Stimulated activated CD4-positive, alpha-beta T cell treated with anti-CD3 and anti-CD28 coated beads, TNF-alpha, amount 100 ng/mL, for 1 hour (primary cell): ENCODE results near the gene KNL1.
"Not testable (repeated sequence)": the region's sequence is repeated elsewhere in the genome, so short reads cannot be mapped to it uniquely, and the experiment has no call there.

Experiments used
- DNase-seq, 3 donors: peaks; one replicate each; pipeline ENCODE4 v3.0.0-alpha.2; 2020; ENCODE audit warnings: low read depth in 3 of 3, low spot score in 1 of 3

KNL1 gene, protein sequence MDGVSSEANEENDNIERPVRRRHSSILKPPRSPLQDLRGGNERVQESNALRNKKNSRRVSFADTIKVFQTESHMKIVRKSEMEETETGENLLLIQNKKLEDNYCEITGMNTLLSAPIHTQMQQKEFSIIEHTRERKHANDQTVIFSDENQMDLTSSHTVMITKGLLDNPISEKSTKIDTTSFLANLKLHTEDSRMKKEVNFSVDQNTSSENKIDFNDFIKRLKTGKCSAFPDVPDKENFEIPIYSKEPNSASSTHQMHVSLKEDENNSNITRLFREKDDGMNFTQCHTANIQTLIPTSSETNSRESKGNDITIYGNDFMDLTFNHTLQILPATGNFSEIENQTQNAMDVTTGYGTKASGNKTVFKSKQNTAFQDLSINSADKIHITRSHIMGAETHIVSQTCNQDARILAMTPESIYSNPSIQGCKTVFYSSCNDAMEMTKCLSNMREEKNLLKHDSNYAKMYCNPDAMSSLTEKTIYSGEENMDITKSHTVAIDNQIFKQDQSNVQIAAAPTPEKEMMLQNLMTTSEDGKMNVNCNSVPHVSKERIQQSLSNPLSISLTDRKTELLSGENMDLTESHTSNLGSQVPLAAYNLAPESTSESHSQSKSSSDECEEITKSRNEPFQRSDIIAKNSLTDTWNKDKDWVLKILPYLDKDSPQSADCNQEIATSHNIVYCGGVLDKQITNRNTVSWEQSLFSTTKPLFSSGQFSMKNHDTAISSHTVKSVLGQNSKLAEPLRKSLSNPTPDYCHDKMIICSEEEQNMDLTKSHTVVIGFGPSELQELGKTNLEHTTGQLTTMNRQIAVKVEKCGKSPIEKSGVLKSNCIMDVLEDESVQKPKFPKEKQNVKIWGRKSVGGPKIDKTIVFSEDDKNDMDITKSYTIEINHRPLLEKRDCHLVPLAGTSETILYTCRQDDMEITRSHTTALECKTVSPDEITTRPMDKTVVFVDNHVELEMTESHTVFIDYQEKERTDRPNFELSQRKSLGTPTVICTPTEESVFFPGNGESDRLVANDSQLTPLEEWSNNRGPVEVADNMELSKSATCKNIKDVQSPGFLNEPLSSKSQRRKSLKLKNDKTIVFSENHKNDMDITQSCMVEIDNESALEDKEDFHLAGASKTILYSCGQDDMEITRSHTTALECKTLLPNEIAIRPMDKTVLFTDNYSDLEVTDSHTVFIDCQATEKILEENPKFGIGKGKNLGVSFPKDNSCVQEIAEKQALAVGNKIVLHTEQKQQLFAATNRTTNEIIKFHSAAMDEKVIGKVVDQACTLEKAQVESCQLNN (N-terminal part only)

DNA sequence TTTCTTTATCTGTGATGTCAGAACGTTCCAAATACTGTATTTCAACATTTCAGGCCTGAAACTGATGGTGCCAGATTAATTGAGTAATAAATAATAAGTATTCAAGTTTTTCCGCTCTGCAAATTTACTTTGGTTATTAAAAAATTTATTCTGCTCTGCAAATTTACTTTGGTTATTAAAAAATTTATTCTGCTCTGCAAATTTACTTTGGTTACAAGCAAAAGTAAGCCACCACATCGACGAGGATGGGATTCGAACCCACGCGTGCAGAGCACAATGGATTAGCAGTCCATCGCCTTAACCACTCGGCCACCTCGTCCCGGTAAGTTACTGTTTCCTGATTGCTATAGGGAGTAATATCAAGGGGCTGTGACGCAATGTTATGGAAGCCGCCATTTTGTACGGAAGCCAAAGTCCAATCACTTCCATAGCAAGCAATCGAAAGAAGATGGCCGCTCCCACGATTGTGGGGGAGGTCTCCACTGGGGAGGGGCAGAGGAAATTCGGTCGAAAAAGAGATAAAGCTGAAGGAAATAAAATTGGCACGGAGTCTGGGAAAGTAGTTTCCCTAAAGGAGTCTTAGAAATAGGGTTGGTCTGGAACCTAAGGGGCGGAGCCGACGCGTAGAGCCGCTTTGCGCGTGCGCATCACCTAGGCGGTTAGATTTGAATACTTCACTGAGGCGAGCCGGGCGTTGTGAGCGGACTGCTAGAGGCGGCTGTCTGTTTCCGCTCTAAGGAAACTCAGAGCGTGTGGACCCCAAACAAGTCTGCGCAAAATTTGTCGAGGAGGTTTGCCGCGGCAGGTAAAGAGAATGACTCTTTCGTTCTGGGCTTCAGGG is at the start of gene KNL1:
Gene KNL1, plus strand, starts transcription at position 662 of the 841 bp plus-strand sequence. CDS start 8,683 bp downstream, outside the sequence.
- peak; percentile 63 to 78 (median 75) for DNase-seq

DNA sequence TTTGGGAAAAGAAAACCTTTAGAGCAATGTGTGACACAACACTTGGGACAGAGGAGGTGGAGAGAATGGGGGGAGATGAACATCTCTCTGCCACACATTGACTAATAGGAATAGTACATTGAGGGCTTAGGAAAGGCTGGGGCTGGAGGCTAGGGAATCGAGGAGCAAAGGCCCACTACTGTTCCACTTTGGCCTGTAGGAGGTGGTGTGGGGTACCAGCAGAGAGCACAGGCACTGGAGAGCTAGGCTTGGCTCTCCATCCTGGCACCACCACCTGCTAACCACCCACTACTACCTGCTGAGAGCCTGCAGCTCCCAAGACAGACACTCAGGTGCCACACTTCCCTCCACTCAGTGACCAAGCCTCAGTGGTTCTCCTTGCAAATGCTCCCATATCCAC is 48.6 kb upstream of the KNL1 start:
- DNase-seq: no peak

DNA sequence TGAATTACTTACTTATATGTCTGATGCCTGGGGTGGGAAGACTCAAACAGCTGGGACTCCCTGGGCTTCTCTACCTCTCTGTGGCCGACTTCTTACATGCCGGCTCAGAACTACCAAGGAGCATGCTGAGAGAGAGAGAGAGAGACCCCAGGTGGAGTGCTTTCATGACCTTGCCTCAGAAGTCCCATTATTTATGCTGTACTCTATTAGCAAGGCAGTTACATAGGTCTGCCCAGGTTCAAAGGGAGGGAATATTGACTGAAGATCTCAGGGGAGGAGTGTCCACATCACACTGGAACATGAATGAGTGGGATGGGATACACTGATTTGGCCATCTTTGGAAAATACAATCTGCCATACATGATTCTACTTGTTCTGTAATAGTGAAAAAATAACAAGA is 45.4 kb upstream of the KNL1 start:
- DNase-seq: no peak

DNA sequence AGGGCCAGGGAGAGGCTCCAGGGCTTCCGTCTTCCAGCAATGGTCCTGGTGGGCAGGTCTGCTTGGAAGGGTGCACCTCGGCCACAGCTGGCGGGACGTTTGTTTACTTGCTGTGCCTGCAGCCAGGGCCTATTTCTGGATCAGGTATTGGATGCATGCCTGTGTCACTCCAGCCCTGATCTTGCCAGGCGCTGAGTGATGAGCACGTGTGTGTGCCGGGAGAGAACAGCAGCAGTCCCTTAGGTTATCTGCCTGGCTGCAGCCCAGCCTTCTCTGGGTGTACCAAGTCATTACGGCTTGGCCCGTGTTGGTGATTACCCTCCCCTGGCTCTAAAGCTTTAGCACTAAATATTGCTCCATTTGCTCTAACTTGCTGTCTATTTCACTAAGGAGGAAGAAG is 44.2 kb upstream of the KNL1 start:
- no peak for DNase-seq

DNA sequence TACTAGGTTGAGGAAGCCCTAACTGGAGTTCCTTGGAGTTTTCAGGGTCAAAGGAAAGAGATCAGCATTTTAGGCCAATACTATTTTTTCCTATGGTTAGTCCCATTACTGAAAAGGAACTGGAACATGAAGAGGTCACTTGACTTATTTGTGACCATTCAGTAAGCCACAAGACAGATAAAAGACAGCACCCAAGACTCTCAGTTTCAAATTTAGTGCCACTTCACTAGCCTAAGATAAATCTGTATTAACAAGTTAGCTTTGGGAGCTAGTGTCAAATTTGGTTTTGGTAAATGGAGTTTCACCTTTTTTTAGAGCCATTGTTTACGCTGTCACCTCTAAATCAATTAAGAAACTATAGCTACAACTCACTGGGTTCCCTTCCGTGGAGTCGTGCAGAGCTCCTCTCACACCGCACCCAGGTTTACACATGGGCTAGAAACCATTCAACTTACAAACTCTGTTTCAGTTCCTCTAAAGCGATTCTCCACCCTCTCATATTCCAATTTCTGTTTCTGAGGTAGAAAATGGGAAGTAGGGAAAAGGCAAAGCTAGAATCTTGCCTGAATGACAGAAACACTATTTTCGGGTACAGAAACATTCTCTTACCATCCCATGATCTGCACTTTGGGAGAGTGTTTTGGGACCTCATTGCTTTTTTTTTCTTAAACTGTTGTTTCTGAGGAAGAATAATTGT is 43.6 kb upstream of the KNL1 start:
- no peak for DNase-seq

DNA sequence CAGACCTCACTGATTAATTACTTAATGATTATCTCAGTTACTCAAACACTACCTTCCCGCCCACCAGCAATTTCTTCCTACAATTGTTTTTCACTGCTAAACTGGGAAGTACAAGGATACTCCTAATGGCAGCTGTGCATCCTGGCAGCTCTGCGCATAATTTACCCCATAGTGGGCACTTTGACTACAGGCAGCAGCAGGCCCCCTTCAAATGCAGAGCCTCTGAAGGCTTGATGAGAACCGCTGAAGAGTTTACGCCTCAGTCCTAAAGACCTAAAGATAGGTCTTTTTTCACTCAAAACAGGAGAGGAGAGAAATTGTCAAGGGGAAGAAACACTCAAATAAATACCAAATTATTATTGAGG is 39.9 kb upstream of the KNL1 start:
- DNase-seq: no peak

DNA sequence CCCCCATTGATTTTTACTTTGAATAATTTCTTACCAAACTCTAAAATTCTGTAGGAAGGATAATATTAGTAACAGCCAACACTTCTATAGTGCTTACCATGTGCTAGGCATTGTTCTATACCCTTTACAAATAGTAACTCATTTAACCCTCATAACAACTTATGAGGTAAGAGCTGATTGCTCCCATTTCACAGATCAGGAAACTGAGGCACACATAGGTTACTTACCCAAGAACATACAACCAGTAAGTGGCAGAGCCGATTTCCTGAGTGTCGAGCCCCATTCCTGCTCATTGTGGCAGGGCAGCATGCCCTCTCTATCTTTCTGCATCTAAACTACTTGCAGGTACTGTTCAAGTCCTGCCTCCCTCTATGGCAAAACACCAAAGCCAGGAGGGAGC is 38.2 kb upstream of the KNL1 start:
- DNase-seq: no peak

DNA sequence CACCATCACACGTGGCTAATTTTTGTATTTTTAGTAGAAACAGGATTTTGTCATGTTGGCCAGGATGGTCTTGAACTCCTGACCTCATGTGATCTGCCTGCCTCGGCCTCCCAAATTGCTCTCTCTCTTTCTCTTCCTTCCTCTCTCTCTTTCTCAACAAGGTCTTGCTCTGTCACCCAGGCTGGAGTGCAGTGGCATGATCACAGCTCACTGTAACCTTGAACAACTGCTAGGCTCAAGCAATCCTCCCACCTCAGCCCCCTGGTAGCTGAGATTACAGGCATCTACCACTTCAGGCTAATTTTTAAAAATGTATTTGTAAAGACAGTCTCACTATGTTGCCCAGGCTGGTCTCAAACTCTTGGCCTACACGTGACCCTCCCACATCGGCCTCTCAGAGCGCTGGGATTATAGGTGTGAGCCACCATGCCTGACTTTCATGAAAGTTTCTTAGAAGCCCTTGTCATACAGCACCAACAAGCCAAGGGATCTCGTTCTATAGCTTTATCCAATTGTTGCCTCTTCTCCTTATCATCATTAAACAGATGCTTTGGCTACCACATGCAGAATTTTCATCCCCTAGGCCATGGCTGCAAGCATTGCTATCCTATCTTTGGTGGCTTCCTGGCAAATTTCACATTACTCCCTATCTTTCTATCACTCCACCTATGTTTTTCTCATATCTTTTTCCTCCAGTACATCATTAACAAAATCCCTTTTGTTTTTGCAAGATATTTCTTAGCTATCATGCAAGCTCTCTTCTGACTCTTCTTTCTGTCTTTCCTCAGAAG is 34.9 kb upstream of the KNL1 start:
- no peak for DNase-seq

DNA sequence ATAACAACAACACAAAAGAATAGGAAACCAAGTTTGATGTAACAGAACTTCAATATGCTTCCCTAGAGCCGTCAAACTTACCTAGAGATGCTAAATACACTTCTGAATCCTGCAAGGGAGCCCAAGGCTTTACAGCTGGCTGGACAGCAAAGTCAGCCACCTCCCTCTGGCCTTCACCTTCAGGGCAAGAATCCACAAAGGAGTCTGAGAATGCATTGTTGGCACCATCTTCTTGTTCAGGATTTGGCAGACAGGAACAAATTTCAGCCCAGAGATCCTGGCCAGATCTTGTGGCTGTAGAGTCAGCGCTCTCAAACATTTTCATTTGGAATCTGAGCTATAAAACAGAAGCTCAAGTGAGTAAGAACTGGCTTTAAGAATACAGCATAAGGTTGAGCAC is 31.4 kb upstream of the KNL1 start:
- no peak for DNase-seq

DNA sequence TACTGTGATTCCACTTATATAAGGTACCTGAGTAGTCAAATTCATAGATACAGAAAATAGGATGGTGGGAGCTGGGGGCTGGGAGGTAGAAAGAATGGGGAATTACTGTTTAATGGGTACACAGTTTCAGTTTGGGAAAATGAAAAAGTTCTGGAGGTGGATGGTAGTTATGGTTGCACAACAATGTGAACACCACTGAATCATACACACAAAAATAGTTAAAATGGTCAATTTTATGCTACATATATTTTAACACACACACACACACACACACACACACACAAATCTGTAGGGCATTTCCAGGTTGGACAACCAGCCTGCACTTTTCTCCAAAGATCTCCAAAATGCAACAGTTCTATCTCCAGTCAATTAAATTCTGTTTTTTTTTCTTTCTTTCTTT is 30.6 kb upstream of the KNL1 start:
- DNase-seq: no peak

DNA sequence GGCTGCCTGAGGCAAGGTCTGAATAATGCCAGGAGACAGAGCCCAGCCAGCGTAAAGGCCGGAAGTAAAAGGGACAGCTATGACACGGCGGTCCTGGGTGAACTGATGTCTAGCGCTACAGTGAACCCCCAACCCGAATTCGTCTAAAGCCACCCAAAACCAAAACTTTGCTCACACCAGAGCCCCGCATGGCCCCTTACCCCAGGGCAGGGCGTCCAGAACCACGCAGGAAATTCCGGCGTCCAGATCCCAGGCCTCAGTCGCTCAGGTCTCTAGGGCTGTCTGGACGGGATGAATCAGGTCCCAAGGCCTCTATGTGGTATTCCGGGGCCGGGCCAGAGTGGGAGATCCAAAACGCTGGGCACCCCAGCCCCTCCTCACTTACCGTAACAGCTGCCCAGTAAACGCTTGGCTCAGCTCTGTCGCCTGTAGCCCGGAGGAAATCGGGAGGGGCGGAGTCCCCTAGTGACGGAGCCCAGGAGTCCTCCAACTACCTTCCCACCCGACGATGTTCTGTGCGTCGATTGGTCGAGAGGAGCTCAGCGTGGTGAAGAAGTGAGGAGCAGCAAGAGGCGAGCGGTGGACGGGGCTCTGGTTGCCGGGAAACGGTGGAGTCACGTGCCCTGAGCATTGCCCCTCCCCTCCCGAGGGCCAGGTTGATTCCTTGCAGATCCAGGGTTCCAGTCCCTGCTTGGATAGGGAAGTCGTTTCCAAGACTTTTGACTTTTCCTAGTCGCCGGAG is 29.3 kb upstream of the KNL1 start, which contains the start of gene CCDC32:
Gene CCDC32, minus strand, starts transcription at position 452 of the 742 bp plus-strand sequence. CDS start 2,027 bp downstream, outside the sequence.
- DNase-seq: peak; percentile 80 to 85 (median 85)

DNA sequence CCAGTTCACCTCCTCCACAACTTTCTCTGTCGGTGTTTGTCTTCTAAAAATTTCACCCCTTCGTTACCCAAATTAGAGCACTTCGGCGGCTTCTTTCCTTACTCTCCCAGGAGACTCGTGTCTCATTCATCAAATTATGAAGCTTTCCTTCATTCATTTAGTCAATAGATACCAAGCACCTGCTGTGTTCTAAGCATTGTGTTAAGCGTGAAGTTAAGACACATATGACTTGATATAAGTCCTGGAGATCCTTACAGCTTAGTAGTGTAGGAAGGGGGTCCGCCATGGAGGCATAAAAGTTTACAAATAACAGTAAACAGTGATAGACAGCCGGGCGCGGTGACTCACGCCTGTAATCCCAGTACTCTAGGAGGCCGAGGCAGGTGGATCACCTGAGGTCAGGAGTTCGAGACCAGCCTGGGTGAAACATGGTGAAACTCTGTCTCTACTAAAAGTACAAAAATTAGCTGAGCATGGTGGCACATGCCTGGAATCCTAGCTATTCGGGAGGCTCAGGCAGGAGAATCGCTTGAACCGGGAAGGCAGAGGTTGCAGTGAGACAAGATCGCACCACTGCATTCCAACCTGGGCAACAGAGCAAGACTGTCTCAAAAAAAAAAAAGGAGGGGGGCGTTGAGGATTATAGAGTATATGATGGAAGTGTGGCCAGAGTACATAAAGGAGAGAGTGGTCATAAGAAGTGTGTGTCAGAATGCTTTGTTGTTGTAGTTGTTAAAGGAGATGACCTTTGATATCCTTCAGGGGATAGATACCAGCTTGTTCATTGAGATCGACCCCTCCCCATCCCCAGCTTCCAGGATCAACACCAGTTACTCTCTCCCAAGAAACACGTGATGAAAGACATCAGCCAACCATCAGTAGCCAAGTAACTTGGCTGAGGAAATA is 28.5 kb upstream of the KNL1 start:
- no peak for DNase-seq

DNA sequence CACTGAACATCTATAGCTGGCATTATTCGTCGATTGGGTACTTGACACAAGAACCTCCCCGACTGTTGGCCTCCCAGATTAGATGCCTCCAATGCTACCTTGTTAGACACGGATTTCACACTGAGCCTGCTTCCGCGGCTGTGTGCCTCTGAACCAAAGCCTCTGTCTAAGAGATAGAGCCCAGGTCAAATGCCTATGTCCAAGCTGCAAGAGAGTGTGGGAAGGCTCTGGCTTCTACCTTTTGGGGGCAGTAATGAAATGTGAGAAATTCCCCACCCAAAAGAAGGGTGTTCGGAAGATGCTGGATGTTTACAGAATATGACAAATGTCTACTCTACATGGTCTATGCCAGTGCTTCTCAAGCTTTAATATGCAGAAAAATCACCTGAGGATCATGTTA is 26.9 kb upstream of the KNL1 start:
- DNase-seq: no peak

DNA sequence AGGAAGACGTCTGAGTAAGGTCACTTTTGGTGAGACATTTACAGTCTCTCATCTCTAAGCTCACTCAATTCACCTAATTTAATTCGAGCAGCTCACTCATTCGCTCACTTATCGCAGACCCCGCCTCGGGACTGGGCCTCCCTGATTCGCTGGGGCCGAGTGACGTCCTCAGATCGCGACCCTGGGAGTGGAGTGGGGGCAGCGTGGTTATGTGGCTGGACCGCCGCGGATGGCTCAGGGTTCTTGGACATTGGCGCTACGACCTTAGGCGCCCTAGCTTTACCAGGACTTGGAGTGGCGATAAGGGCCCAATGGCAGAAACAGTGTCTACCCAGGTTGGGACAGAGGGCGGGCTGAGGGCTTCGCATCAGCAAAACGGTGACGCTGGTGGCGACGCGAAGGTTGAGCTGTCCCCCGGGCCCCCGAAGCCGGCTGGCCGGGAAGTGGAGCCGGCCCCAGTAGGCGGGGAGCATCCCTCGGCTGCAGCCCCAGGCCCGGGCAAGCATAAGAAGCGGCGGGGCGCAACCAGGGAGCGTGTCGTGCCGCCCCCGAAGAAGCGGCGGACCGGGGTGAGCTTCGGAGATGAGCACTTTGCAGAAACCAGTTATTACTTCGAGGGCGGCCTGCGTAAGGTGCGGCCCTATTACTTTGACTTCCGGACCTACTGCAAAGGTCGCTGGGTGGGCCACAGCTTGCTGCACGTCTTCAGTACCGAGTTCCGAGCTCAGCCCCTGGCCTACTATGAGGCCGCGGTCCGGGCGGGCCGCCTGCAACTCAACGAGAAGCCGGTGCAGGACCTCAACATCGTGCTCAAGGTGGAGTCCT is 24.7 kb upstream of the KNL1 start, which contains the start of gene RPUSD2:
Gene RPUSD2, plus strand, starts transcription at position 171 of the 825 bp plus-strand sequence. Its CDS starts 39 bp downstream, at position 210.
- DNase-seq: peak; percentile 59 to 85 (median 71)

DNA sequence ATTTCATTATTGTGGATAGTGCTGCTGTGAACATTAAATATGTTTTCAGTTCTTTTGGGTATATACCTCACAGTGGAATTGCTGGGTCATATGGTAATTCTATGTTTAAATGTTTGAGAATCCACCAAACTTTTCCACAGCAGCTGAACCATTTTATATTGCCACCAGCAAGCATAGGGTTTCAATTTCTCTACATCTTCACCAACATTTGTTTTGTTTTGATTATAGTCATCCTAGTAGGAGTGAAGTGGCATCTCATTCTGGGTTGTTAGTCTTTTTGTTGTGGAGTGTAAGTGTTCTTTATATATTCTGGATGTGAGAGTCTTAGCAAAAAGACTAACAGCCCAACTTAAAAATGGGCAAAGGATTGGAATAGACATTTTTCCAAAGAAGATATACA is 18.9 kb upstream of the KNL1 start:
- no peak for DNase-seq

DNA sequence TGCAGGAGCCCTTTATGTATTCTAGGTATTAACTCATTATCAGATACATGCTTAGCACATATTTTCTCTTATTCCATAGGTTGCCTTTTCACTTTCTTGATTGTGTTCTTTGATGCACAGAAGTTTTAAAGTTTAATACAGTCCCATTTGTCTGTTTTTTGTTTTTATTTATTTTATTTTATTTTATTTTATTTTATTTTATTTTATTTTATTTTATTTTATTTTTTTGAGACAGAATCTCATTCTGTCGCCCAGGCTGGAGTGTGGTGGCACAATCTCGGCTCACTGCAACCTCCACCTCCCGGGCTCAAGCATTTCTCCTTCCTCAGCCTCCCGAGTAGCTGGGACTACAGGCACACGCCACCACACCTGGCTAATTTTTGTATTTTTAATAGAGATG is 17.1 kb upstream of the KNL1 start:
- not testable (repeated sequence) for DNase-seq
